HG03460 (cell line): Measurements from ENCODE around the gene PIM1.
"Not testable (repeated sequence)": the region's sequence is repeated elsewhere in the genome, so short reads cannot be mapped to it uniquely, and the experiment has no call there.

Source experiments
- ATAC-seq: cut with Tn5 transposase; IDR thresholded peaks from one replicate; pipeline ENCODE4 v1.9.1; 2021; ENCODE audit not compliant: unreplicated experiment

The PIM1 gene

DNA sequence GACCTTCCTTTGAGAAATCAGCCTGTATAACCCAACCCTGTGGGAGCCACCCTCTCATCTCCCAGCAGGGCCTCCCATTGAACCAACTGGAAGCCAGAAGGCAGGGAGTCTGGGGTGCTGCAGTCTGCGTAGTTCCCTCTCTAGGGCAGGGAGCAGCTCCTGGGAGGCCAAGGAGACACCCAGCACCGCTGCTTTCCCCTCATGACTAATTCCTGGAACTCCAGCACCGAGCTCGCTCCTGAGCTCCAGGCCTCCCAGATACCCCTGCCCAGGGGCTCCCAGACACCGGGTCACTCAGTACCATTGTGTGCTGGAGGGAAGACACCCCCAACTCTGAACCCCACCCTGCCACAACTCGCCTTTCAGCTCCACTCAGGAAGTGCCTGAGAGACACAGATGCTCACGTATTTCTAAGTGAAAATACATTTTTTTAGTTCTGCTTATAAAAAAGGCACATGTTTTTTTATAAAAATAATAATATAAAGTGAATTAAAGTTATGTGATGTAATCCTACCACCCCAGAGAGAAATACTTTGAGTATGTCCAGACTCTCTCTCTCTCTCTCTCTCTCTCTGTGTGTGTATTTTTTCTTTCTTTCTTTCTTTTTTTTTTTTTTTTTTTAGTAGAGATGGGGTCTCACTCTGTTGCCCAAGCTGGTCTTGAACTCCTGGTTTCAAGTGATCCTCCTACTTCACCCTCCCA lies 17.5 kb downstream of the PIM1 start:
- no peak for ATAC-seq

GRCh38 chr6:37188962-37189510 lies 19.1 kb downstream of the PIM1 start:
- ATAC-seq, result no peak

- no peak for ATAC-seq
Measured at GRCh38 chr6:37190159-37190535, 20.2 kb downstream of the PIM1 start.

- no peak for ATAC-seq
Measured at GRCh38 chr6:37192666-37193065, 22.7 kb downstream of the PIM1 start.

DNA sequence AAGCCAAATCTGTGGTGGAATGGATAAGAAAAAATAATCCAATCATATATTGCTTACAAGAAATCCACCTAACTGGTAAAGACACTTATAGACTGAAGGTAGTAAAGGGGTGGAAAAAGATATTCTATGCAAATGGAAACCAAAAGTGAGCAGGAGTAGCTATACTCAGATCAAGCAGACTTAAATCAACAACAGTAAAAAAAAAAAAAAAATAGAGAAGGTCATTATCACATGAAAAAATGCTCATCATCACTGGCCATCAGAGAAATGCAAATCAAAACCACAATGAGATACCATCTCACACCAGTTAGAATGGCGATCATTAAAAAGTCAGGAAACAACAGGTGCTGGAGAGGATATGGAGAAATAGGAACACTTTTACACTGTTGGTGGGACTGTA lies 24.9 kb downstream of the PIM1 start:
- ATAC-seq, result not testable (repeated sequence)

DNA sequence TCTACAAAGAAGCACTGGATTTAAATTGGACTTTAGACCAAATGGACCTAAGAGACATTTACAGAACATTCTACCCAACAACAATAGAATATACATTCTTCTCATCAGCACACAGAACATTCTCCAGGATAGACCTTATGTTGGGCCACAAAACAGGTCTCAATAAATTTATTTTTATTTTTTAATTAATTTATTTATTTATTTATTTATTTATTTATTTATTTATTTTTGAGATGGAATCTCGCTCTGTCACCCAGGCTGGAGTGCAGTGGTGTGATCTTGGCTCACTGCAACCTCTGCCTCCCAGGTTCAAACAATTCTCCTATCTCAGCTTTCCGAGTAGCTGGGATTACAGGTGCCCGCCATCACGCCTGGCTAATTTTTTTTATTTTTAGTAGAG lies 26.5 kb downstream of the PIM1 start:
- ATAC-seq, result not testable (repeated sequence)

GRCh38 chr6:37200085-37200484 lies 30.1 kb downstream of the PIM1 start:
- no peak for ATAC-seq

- no peak for ATAC-seq
Measured at GRCh38 chr6:37201726-37202125, 31.8 kb downstream of the PIM1 start.

GRCh38 chr6:37202788-37203491 lies 33.0 kb downstream of the PIM1 start:
- no peak for ATAC-seq

GRCh38 chr6:37204014-37204751 lies 34.2 kb downstream of the PIM1 start:
- no peak for ATAC-seq

- ATAC-seq, result no peak
Measured at GRCh38 chr6:37205175-37205996, 35.4 kb downstream of the PIM1 start.

GRCh38 chr6:37205997-37206340 lies 36.0 kb downstream of the PIM1 start:
- ATAC-seq, result no peak

DNA sequence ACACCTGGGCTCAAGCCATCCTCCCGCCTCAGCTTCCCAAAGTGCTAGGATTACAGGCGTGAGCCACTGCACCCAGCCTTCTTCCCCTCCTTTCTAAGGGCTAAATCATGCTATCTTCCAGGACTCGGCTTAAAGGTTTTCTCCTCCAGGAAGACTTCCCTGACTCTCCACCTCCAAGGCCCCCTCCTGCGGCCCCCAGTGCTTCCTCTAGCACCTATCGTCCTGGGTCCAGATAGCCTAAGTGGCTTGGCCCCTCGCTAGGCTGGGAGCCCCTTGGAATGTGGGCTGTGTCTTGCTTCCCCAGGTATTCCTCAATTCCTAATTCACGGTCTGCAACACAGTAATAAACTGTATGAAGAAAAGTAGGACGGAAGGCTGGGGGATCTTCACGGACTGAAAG lies 36.7 kb downstream of the PIM1 start:
- no peak for ATAC-seq

- ATAC-seq, result no peak
Measured at GRCh38 chr6:37207903-37208456, 38.0 kb downstream of the PIM1 start.

DNA sequence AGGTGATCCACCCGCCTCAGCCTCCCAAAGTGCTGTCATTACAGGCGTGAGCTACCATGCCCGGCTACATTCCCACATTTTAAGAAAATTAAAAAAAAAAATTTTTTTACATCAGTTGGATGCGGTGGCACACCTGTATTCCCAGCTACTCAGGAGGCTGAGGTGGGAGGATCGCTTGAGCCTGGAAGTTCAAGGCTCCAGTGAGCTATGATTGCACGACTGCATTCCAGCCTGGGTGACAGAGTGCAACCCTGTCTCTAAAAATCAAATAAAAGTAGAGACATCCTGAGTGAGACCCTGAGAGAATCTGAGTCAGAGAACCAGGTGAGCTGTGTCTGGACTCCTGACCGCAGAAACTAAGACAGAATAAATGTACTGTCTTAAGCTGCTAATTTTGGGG lies 38.8 kb downstream of the PIM1 start:
- ATAC-seq, result no peak

DNA sequence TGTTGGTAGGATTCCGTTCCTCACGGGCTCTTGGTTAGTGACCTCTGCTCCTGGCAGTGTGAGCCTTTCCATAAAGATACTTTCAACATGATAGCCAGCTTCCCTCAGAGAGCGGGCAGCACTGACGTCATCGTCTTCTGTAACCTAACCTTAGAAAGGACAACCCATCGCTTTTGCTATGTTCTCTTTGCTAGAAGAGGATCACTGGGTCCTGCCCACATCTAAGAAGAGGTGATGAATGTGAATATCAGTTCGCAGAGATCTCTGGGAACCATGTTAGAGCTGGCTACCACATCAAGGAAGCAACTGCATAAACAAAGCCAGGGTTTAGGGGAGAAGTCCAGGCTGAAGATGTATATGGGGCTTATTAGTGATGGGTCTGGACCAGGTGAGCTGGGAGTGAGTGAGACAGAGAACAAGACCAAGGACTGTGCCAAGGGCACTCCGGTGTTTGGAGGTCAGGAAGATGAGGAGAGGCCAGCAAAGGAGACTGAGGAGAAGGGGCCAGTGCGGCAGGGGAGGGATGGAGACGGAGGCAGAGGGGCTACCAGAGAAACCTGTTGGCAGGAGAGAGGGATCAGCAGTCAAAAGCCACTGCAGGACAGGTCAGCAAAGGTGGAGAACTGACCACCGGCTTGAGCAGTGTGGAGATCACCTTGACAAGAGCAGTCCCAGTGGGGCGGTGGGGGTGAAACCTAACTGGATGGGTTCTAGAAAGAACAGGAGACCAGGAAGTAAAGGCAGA lies 39.7 kb downstream of the PIM1 start:
- no peak for ATAC-seq

DNA sequence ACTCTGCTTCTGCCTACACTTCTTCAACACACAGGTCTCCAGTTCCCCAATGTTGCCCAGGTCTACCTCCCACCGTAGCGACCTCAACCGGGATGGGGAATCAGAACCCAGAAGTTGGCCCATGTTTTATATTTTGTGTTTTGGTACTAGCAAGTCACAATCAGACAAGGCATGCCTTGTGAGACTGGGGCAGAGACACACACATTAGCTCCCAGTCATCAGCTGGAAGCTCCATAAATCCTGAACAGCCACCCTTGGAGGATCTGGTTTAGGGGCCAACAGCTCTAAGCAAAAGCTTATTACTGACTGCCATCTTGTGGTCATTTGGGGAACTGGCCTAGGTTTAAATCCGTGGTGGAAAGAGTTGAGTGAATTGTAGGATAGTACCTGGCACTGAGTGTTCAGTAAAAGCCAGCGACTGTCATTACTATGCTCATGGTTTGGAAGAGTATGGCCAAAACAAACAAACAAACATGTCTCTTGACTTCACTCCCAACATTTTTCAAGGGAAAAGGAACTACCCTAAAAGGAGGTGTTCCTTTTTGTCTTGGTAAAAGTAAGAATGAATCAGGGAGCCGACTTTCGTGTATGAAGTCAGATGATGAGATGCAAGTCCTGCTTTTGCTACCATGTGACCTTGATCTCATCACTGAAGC lies 40.5 kb downstream of the PIM1 start:
- ATAC-seq, result peak; percentile 68

- no peak for ATAC-seq
Measured at GRCh38 chr6:37212268-37212667, 42.3 kb downstream of the PIM1 start.

GRCh38 chr6:37218061-37218460 lies 48.1 kb downstream of the PIM1 start:
- ATAC-seq, result no peak

GRCh38 chr6:37218511-37218910 lies 48.6 kb downstream of the PIM1 start:
- ATAC-seq, result no peak
